Prostate gland (tissue), 2 donors: ENCODE results near the gene LHX4. TPM values are rescaled to one million over a fixed set of nuclear protein-coding genes. Genes with fewer than 3 reads are reported as not detected.

ENCODE experiments used
- DNase-seq: peaks from one replicate; pipeline ENCODE4 v3.0.0-alpha.2; 2019; ENCODE audit warnings: low spot score
- H3K27ac ChIP-seq, 2 donors: fragments of 200-600 bp; sonication (generic); 2 replicates each; pipeline ENCODE4 v1.5.1; 2017 to 2019
- H3K27me3 ChIP-seq: fragments of 200-600 bp; sonication (generic); replicated peaks from 2 replicates; pipeline ENCODE4 v1.5.1; 2019; ENCODE audit not compliant: insufficient read depth
- H3K36me3 ChIP-seq, 2 donors: fragments of 200-600 bp; sonication (generic); 1 replicate in 1 of 2; 2 replicates in 1 of 2; pipeline versions ENCODE4 v1.5.1 to v1.8.1; 2017 to 2019
- H3K4me1 ChIP-seq: fragments of 200-600 bp; sonication (generic); replicated peaks from 2 replicates; pipeline ENCODE4 v1.5.1; 2019
- H3K4me3 ChIP-seq, 2 donors: fragments of 200-600 bp; sonication (generic); 2 replicates each; pipeline ENCODE4 v1.5.1; 2017 to 2019
- H3K9me3 ChIP-seq: fragments of 200-600 bp; sonication (generic); 2 replicates; pipeline ENCODE4 v1.5.1; 2017
- CTCF ChIP-seq, 4 experiments: fragments of 200-600 bp in 2 of 4; fragments of 450-650 bp in 2 of 4; sonication (generic) in 2 of 4; IDR thresholded peaks; 1 replicate in 3 of 4; 2 replicates in 1 of 4; pipeline ENCODE4 v1.5.1; 2016 to 2019; ENCODE audit warnings: antibody characterized with exemption in 4 of 4, mild to moderate bottlenecking in 2 of 4, moderate library complexity in 2 of 4
- POLR2A ChIP-seq: fragments of 450-650 bp; IDR thresholded peaks from one replicate; pipeline ENCODE4 v1.6.1; 2016; ENCODE audit warnings: antibody characterized with exemption, mild to moderate bottlenecking
- POLR2AphosphoS5 ChIP-seq: sonication (generic); formaldehyde crosslinking; IDR thresholded peaks from one replicate; pipeline ENCODE4 v1.6.1; 2017; ENCODE audit warnings: antibody characterized with exemption
- WGBS: methylation state at CpG from one replicate; pipeline ENCODE4 v1.1.5; 2018; 5-methylcytosine and 5-hydroxymethylcytosine counted together
- intact Hi-C: fragments of 100-400 bp; cut with DNase I; formaldehyde crosslinking; loops from one replicate; pipeline ENCODE4 v1.14.2; 2022
- total RNA-seq, 2 donors: library from RNA; depleted of rRNA; stranded (reverse); fragments of >200 nt; gene quantifications; one replicate each; pipeline ENCODE4 v1.1.0, GENCODE V29; 2016

Gene LHX4
- total RNA-seq, 2 donors from 2014 or later = not detected

GRCh38 chr1:180213401-180214170, 16.5 kb upstream of the LHX4 start:
- intact Hi-C loops = no loop called here
- Histone ChIP-seq H3K4me1 (no peaks in the 10 kb centered on the region), H3K27ac (no peak overlapping the region), H3K9me3 (no peaks in the 10 kb centered on the region), H3K36me3 (no peaks in the 10 kb centered on the region), H3K27me3 (no peaks in the 10 kb centered on the region), H3K4me3 (no peak overlapping the region)
- TF ChIP-seq POLR2A (no peak), CTCF (IDR thresholded peaks at IDR 0.05) (no peak), POLR2AphosphoS5 (no peak)
- WGBS = 79% methylated on average over 15 of the region's 15 CpGs
- no peak for DNase-seq

- no peaks in the 10 kb centered on the region for H3K4me1 ChIP-seq
- intact Hi-C loops = no loop called here
- no peaks in the 10 kb centered on the region for H3K36me3 ChIP-seq
- TF ChIP-seq POLR2AphosphoS5 = no peak
- TF ChIP-seq POLR2A = no peak
- TF ChIP-seq CTCF (IDR thresholded peaks at IDR 0.05) = no peak
- no peak overlapping the region for H3K27ac ChIP-seq
- no peak overlapping the region for H3K4me3 ChIP-seq
- no peaks in the 10 kb centered on the region for H3K9me3 ChIP-seq
- H3K27me3 ChIP-seq = no peaks in the 10 kb centered on the region
- 89% methylated on average over 22 of the region's 22 CpGs for WGBS
- DNase-seq = no peak
Measured at GRCh38 chr1:180215856-180216625, 14.0 kb upstream of the LHX4 start.

- no peak overlapping the region for H3K4me3 ChIP-seq
- H3K4me1 ChIP-seq = no peaks in the 10 kb centered on the region
- no peaks in the 10 kb centered on the region for H3K36me3 ChIP-seq
- WGBS = 83% methylated on average over 7 of the region's 7 CpGs
- intact Hi-C loops = no loop called here
- no peak for DNase-seq
- TF ChIP-seq POLR2A = no peak
- TF ChIP-seq CTCF (IDR thresholded peaks at IDR 0.05) = no peak
- no peak for TF ChIP-seq POLR2AphosphoS5
- no peaks in the 10 kb centered on the region for H3K27me3 ChIP-seq
- no peaks in the 10 kb centered on the region for H3K9me3 ChIP-seq
- no peak overlapping the region for H3K27ac ChIP-seq
Measured at GRCh38 chr1:180217006-180217405, 13.1 kb upstream of the LHX4 start.

GRCh38 chr1:180218806-180219765, 11.0 kb upstream of the LHX4 start:
- no peak overlapping the region for H3K27ac ChIP-seq
- H3K36me3 ChIP-seq = no peaks in the 10 kb centered on the region
- no peaks in the 10 kb centered on the region for H3K27me3 ChIP-seq
- no peak overlapping the region for H3K4me3 ChIP-seq
- intact Hi-C loops = no loop called here
- no peak for DNase-seq
- WGBS = 86% methylated on average over 20 of the region's 20 CpGs
- H3K4me1 ChIP-seq = no peaks in the 10 kb centered on the region
- TF ChIP-seq POLR2AphosphoS5 = no peak
- no peak for TF ChIP-seq POLR2A
- TF ChIP-seq CTCF (IDR thresholded peaks at IDR 0.05) = no peak
- no peaks in the 10 kb centered on the region for H3K9me3 ChIP-seq
